GM12878 (cell line): Measurements from ENCODE around the gene MAGEB10. TPM values are rescaled to one million over a fixed set of nuclear protein-coding genes. Genes with fewer than 3 reads are reported as not detected.

Source experiments
- ATAC-seq: fragments of 200-7000 bp; cut with Tn5 transposase; 3 replicates; pipeline ENCODE4 v1.9.1; 2020; ENCODE audit warnings: mild to moderate bottlenecking, moderate library complexity
- Bru-seq: library from RNA; stranded (reverse); fragments of 400-500 nt; gene quantifications from one replicate; lab custom pipeline; 2021; lab: Mats Ljungman, UMichigan
- BruChase-seq, 2 experiments: library from RNA; stranded (reverse); fragments of 400-500 nt; gene quantifications; one replicate each; lab custom pipeline; 2021; lab: Mats Ljungman, UMichigan
- BruUV-seq: library from RNA; stranded (reverse); fragments of 400-500 nt; replicated peaks from 2 replicates; lab custom pipeline; 2021; lab: Mats Ljungman, UMichigan
- CTCF ChIA-PET: fragments of 300-600 bp; sonication (Branson Sonifier 250); formaldehyde crosslinking; extraction: SDS; loops from one replicate; lab custom pipeline; 2021; ENCODE audit warnings: inconsistent platforms; lab: Yijun Ruan, JAX
- POLR2A ChIA-PET: fragments of 350-600 bp; formaldehyde crosslinking; extraction: SDS; loops from one replicate; lab custom pipeline; 2021; ENCODE audit warnings: inconsistent platforms; lab: Charles Lee
- RAD21 ChIA-PET: fragments of 300-600 bp; sonication (Branson Sonifier 250); formaldehyde crosslinking; loops from one replicate; lab custom pipeline; 2023; ENCODE audit warnings: antibody characterized with exemption; ENCODE audit not compliant: unreplicated experiment; lab: Charles Lee
- SMC1A ChIA-PET: fragments of 300-600 bp; sonication (Branson Sonifier 250); formaldehyde crosslinking; loops from one replicate; lab custom pipeline; 2023; ENCODE audit not compliant: unreplicated experiment, uncharacterized antibody; lab: Charles Lee
- DNase-seq: peaks from one replicate; pipeline ENCODE4 v3.0.0-alpha.2; 2011; ENCODE audit warnings: low read depth, low spot score
- FAIRE-seq: peaks from 3 replicates; lab custom pipeline; 2011; peaks lifted over from hg19 to GRCh38; lab: Jason Lieb, UNC
- H2AFZ ChIP-seq: 2 replicates; pipeline ENCODE4 v1.6.0; 2011; ENCODE audit warnings: low read depth, low read length, control low read depth; ENCODE audit not compliant: control insufficient read depth
- H3K27ac ChIP-seq: 2 replicates; pipeline ENCODE4 v1.5.1; 2011; ENCODE audit warnings: control low read depth; ENCODE audit not compliant: control insufficient read depth, insufficient read depth
- H3K27me3 ChIP-seq, 2 experiments: replicated peaks in 1 of 2; 2 replicates each; pipeline versions ENCODE4 v1.6.0 to v1.6.1; 2011; ENCODE audit warnings: low read length in 1 of 2; ENCODE audit not compliant: control insufficient read depth in 2 of 2, insufficient read depth in 2 of 2
- H3K36me3 ChIP-seq, 2 experiments: 2 replicates each; pipeline ENCODE4 v1.5.1; 2011; ENCODE audit warnings: low read length in 1 of 2; ENCODE audit not compliant: control insufficient read depth in 2 of 2, insufficient read depth in 2 of 2
- H3K4me1 ChIP-seq: 2 replicates; pipeline ENCODE4 v1.6.1; 2011; ENCODE audit warnings: mild to moderate bottlenecking, low read length, moderate library complexity, mixed read lengths; ENCODE audit not compliant: control insufficient read depth, insufficient read depth
- H3K4me2 ChIP-seq: 2 replicates; pipeline ENCODE4 v1.6.0; 2011; ENCODE audit warnings: control low read depth; ENCODE audit not compliant: control insufficient read depth, insufficient read depth
- H3K4me3 ChIP-seq: fragments of 200-600 bp; sonication (generic); 2 replicates; pipeline ENCODE4 v1.5.1; 2016
- H3K79me2 ChIP-seq: 2 replicates; pipeline ENCODE4 v1.6.0; 2011; ENCODE audit warnings: low read length; ENCODE audit not compliant: control insufficient read depth, insufficient read depth
- H3K9ac ChIP-seq: 2 replicates; pipeline ENCODE4 v1.8.0; 2011; ENCODE audit warnings: low read length, control low read depth, mixed read lengths; ENCODE audit not compliant: control insufficient read depth, insufficient read depth
- H3K9me3 ChIP-seq: replicated peaks from 3 replicates; pipeline ENCODE4 v1.5.1; 2011; ENCODE audit warnings: mild to moderate bottlenecking, low read length; ENCODE audit not compliant: control insufficient read depth, insufficient read depth
- H4K20me1 ChIP-seq: 2 replicates; pipeline ENCODE4 v1.6.0; 2011; ENCODE audit not compliant: control insufficient read depth, insufficient read depth
- MLLT1 ChIP-seq: fragments of 450-650 bp; IDR thresholded peaks from 2 replicates; pipeline ENCODE4 v1.6.1; 2016; ENCODE audit warnings: mild to moderate bottlenecking
- RELB ChIP-seq: fragments of 450-650 bp; IDR thresholded peaks from 2 replicates; pipeline ENCODE4 v1.6.1; 2017; ENCODE audit warnings: low read depth, mild to moderate bottlenecking, moderate library complexity
- SP1 ChIP-seq: IDR thresholded peaks from one replicate; pipeline ENCODE4 v1.6.1; 2011; ENCODE audit warnings: low read depth, low read length
- WGBS: methylation state at CpG from one replicate; pipeline ENCODE4 v1.1.6; 2016; ENCODE audit warnings: low lambda C conversion rate; ENCODE audit not compliant: insufficient replicate concordance, insufficient coverage; ENCODE audit errors: missing lambda C conversion rate; 5-methylcytosine and 5-hydroxymethylcytosine counted together
- in situ Hi-C: fragments of 300-500 bp; cut with MboI; formaldehyde crosslinking; loops from 9 replicates; pipeline ENCODE4 v1.14.3; 2018; ENCODE audit warnings: mixed read lengths
- intact Hi-C: fragments of 100-400 bp; cut with micrococcal nuclease; formaldehyde crosslinking; loops from one replicate; pipeline ENCODE4 v1.14.2; 2022; ENCODE audit not compliant: unreplicated experiment
- long read RNA-seq, 2 experiments: library from polyadenylated mRNA; unstranded; transcript quantifications; one replicate each; pipeline ENCODE4 v2.0.0, GENCODE V29; 2019 to 2020
- polyA minus RNA-seq, 3 experiments: library from RNA; depleted of rRNA, polyadenylated mRNA; stranded (reverse); fragments of >200 nt; gene quantifications; 2 replicates each; pipeline ENCODE4 v1.2.3, GENCODE V29; 2011
- polyA plus RNA-seq, 11 experiments: library from polyadenylated mRNA; depleted of rRNA in 4 of 11; unstranded in 6 of 11; stranded (reverse) in 5 of 11; fragments of >200 nt; fragmentation: Nextera tagmentation in 4 of 11; fragmentation: Illumina TruSeq in 1 of 11; extraction: Ambion mirVana in 4 of 11; extraction: Trizol in 1 of 11; gene quantifications; 1 replicate in 1 of 11; 2 replicates in 10 of 11; pipeline versions ENCODE4 v1.2.1 to v1.2.3, GENCODE V29; 2011 to 2016; ENCODE audit warnings: inconsistent platforms in 2 of 11, missing spikeins in 2 of 11, low read depth in 1 of 11
- total RNA-seq, 4 experiments: library from RNA; depleted of rRNA in 3 of 4; stranded (reverse); fragments of >200 nt in 3 of 4; fragmentation: Illumina TruSeq in 1 of 4; extraction: Trizol in 1 of 4; gene quantifications; 2 replicates each; pipeline versions ENCODE4 v1.2.1 to v1.2.3, GENCODE V29; 2013 to 2021

Gene MAGEB10, protein sequence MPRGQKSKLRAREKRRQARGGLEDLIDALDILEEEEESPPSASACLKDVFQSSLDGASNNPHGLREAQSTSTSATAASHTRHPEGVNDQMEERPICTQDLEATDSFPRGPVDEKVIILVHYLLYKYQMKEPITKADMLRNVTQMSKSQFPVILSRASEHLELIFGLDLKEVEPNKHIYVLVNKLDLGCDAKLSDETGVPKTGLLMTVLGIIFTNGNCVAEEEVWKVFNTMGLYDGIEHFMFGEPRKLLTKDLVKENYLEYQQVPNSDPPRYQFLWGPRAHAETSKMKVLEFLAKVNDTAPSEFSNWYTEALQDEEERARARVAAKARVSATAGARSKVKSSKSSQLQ
- total RNA-seq (2013; cell fraction: nucleolus; rRNA removed): not detected in 2 replicates
- total RNA-seq (2014; rRNA removed) (not detected in 2 replicates), total RNA-seq (2014; rRNA removed; fragmentation: Illumina TruSeq; extraction: Trizol) (not detected in 2 replicates), total RNA-seq (2021) (not detected in 2 replicates), polyA plus RNA-seq (2011; rRNA removed) (not detected in 2 replicates), polyA plus RNA-seq (2014; fragmentation: Illumina TruSeq; extraction: Trizol) (not detected in 2 replicates), polyA plus RNA-seq (2014; fragmentation: Nextera tagmentation; extraction: Ambion mirVana) (not detected), polyA plus RNA-seq (2014; rRNA removed) (not detected in 2 replicates), polyA plus RNA-seq (2016; fragmentation: Nextera tagmentation; extraction: Ambion mirVana) (not detected), polyA minus RNA-seq (2011; rRNA and poly(A)+ RNA removed) (not detected in 2 replicates), Bru-seq, nascent RNA (not detected), BruChase-seq, experiment 1, labeled RNA remaining after a 6-hour chase (not detected), BruChase-seq, experiment 2, labeled RNA remaining after a 2-hour chase (not detected)
- polyA plus RNA-seq (2011; ENCODE audit: low read depth): not detected
- not detected in 2 replicates for polyA plus RNA-seq (2011; cell fraction: cytosol; rRNA removed)
- polyA plus RNA-seq (2011; cell fraction: nucleus; rRNA removed): not detected in 2 replicates
- polyA plus RNA-seq (2012): not detected in 2 replicates
- polyA minus RNA-seq (2011; cell fraction: cytosol; rRNA and poly(A)+ RNA removed): not detected in 2 replicates
- not detected in 2 replicates for polyA minus RNA-seq (2011; cell fraction: nucleus; rRNA and poly(A)+ RNA removed)
- long read RNA-seq, experiment 1: 0 reads
- long read RNA-seq, experiment 2: 0 reads

GRCh38 chrX:27807690-27808089, at the start of gene MAGEB10:
Gene MAGEB10, plus strand, starts transcription at chrX:27807990. Its CDS starts 13,317 bp downstream, at chrX:27821307.
- no peaks in the 10 kb centered on the region for H4K20me1 ChIP-seq
- no peaks in the 10 kb centered on the region for H3K4me1 ChIP-seq
- ChIA-PET RAD21 (no interaction called here), POLR2A (no interaction called here), SMC1A (no interaction called here), CTCF (no interaction called here)
- no peak for ATAC-seq
- H3K9ac ChIP-seq: no peak within 1 kb of the TSS
- WGBS: 66% methylated on average over 17 of the region's 17 CpGs
- no peaks in the 10 kb centered on the region for H3K27me3 ChIP-seq
- H2AFZ ChIP-seq: no peak within 1 kb of the TSS
- intact Hi-C loops: no loop called here
- H3K4me2 ChIP-seq: no peak within 1 kb of the TSS
- H3K79me2 ChIP-seq: no peaks in the 10 kb centered on the region
- H3K4me3 ChIP-seq: no peak within 1 kb of the TSS
- no peak within 1 kb of the TSS for H3K27ac ChIP-seq
- FAIRE-seq: no peak
- H3K9me3 ChIP-seq: no peaks in the 10 kb centered on the region; the same call in 2 of the 3 replicates
- no peak for DNase-seq
- no peaks in the 10 kb centered on the region for H3K36me3 ChIP-seq
- in situ Hi-C loops: no loop called here
- no TSS peak for BruUV-seq
- TF ChIP-seq SP1 (no peak), RELB (no peak), MLLT1 (no peak)
